GM12864 (cell line): Measurements from ENCODE around the gene MFSD11.

Experiments used
- DNase-seq: peaks from one replicate; pipeline ENCODE4 v3.0.0-alpha.2; 2011; ENCODE audit warnings: low read depth
- H3K4me3 ChIP-seq: 2 replicates; pipeline ENCODE4 v1.5.1; 2011; ENCODE audit warnings: mild to moderate bottlenecking, low read depth, low read length, control low read depth
- CTCF ChIP-seq: IDR thresholded peaks from 2 replicates; pipeline ENCODE4 v1.5.1; 2011; ENCODE audit warnings: low read depth, mild to moderate bottlenecking, moderate library complexity, low read length, control low read depth, inconsistent platforms; ENCODE audit errors: missing control alignments

MFSD11 gene

GRCh38 chr17:76751416-76751993 is 13.6 kb downstream of the MFSD11 start:
- DNase-seq, result no peak
- H3K4me3 ChIP-seq, result no peak overlapping the region
- TF ChIP-seq CTCF, result no peak

GRCh38 chr17:76752006-76752405 is 14.1 kb downstream of the MFSD11 start:
- no peak for TF ChIP-seq CTCF
- H3K4me3 ChIP-seq, result no peak overlapping the region
- no peak for DNase-seq

- no peak for TF ChIP-seq CTCF
- H3K4me3 ChIP-seq, result no peak overlapping the region
- DNase-seq, result no peak
Observed at GRCh38 chr17:76753061-76753961, 15.4 kb downstream of the MFSD11 start.

- no peak for DNase-seq
- no peak overlapping the region for H3K4me3 ChIP-seq
- TF ChIP-seq CTCF, result no peak
Observed at GRCh38 chr17:76755285-76755684, 17.4 kb downstream of the MFSD11 start.

- no peak overlapping the region for H3K4me3 ChIP-seq
- TF ChIP-seq CTCF, result no peak
- no peak for DNase-seq
Observed at GRCh38 chr17:76757256-76757655, 19.3 kb downstream of the MFSD11 start.

GRCh38 chr17:76758570-76758969 is 20.7 kb downstream of the MFSD11 start:
- H3K4me3 ChIP-seq, result no peak overlapping the region
- DNase-seq, result no peak
- TF ChIP-seq CTCF, result no peak
